Fibroblast of villous mesenchyme (primary cell): ENCODE data around the gene TNIK. TPM values are rescaled to one million over a fixed set of nuclear protein-coding genes. Genes with fewer than 3 reads are reported as not detected.
A peak's percentile ranks its signal among the peaks of the same experiment; 100 is the strongest.

Experiments
- DNase-seq: peaks from one replicate; pipeline ENCODE4 v3.0.0-alpha.2; 2010; ENCODE audit warnings: low read depth
- H3K4me3 ChIP-seq: 2 replicates; pipeline ENCODE4 v1.5.1; 2011; ENCODE audit warnings: low read depth, mild to moderate bottlenecking, low read length
- total RNA-seq: library from RNA; depleted of rRNA; stranded (reverse); fragments of >200 nt; gene quantifications from 2 replicates; pipeline ENCODE4 v1.2.3, GENCODE V29; 2012
- TF ChIP-seq, protein P1 (sequence below): IDR thresholded peaks from 2 replicates; pipeline ENCODE4 v1.5.1; 2012; ENCODE audit warnings: low read depth, mild to moderate bottlenecking, low read length; ENCODE audit not compliant: insufficient read depth

Gene TNIK
- total RNA-seq, 1 donor: 5.2 TPM

- TF ChIP-seq, protein P1, sequence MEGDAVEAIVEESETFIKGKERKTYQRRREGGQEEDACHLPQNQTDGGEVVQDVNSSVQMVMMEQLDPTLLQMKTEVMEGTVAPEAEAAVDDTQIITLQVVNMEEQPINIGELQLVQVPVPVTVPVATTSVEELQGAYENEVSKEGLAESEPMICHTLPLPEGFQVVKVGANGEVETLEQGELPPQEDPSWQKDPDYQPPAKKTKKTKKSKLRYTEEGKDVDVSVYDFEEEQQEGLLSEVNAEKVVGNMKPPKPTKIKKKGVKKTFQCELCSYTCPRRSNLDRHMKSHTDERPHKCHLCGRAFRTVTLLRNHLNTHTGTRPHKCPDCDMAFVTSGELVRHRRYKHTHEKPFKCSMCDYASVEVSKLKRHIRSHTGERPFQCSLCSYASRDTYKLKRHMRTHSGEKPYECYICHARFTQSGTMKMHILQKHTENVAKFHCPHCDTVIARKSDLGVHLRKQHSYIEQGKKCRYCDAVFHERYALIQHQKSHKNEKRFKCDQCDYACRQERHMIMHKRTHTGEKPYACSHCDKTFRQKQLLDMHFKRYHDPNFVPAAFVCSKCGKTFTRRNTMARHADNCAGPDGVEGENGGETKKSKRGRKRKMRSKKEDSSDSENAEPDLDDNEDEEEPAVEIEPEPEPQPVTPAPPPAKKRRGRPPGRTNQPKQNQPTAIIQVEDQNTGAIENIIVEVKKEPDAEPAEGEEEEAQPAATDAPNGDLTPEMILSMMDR: no peak
- no peak for DNase-seq
- no peak overlapping the region for H3K4me3 ChIP-seq
Measured at GRCh38 chr3:171058873-171059603, 401.2 kb downstream of the TNIK start.

- no peak overlapping the region for H3K4me3 ChIP-seq
- no peak for DNase-seq
- TF ChIP-seq, protein P1: no peak
Measured at GRCh38 chr3:171058058-171058457, 402.1 kb downstream of the TNIK start.

DNA sequence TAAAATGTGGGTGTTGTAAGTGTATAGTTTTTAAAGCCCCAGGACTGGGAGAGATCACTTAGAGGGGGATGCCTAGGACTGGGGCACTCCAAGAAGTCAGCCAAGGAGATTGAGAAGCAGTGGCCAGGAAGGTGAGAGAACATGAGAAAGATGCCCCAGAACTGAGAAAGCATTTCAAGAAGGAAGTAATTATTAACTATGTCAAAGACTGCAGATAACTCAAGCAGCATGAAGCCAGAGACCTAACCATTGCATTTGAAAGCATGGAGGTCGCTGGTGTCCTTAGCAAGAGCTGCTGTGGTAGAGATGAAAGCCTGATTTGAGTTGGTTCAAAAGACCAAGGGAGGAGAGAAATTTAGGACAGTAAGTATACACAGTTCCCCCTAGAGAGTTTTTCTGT, 403.1 kb downstream of the TNIK start:
- DNase-seq: no peak
- TF ChIP-seq, protein P1: no peak
- no peak overlapping the region for H3K4me3 ChIP-seq

DNA sequence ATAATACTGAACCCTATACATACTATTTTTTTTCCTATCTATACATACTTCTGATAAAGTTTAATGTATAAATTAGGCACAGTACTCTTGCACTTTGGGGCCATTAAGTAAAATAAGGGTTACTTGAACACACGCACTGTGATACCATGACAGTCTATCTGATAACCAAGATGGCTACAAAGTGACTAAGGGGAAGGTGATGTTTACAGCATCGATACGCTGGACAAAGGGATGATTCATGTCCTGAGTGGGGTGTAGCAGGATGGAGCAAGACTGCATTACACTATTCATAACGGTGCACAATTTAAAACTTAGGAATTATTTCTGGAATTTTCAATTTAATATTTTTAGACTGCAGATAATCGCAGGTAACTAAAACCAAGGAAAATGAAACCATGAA, 403.7 kb downstream of the TNIK start:
- TF ChIP-seq, protein P1: no peak
- peak; percentile 41 for DNase-seq
- no peak overlapping the region for H3K4me3 ChIP-seq

DNA sequence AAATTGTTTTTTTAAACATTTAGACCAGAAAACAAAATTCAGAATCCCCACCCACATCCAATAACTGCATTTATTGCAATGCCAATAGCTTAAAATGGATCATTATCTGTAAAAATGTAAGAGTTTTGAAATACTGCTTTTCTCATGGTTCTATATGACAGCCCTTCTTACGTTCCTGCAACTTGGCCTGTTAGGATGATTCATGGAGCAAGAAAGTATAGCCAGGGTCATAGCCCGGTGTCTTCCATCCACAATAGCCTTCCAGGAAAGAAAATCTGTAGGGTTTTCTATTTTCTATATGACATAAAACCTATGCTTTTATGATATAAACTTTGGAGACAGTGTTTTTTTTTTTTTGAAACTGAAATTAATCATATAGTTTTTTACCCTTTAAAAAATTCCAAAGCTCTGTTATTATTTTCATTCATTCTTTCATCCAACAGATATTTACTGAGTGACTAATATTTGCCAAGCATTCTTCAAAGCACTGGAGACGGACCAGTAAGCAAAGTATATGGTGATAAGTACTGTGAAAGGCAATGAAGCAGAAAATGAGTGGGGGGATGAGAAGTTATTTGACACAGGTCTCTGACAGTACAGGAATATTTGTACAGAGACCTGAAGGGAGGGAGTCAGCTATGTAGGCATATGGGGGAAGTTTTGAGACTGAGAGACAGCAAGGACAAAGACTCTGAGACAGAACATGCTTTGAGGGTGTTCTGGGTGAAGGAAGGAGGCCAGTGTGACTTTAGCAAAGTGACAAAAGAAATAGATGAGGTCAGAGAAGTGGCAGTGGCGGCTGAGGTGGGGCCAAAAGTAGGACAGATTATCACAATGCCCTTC, 404.6 kb downstream of the TNIK start:
- no peak overlapping the region for H3K4me3 ChIP-seq
- DNase-seq: peak; percentile 45
- TF ChIP-seq, protein P1: no peak

DNA sequence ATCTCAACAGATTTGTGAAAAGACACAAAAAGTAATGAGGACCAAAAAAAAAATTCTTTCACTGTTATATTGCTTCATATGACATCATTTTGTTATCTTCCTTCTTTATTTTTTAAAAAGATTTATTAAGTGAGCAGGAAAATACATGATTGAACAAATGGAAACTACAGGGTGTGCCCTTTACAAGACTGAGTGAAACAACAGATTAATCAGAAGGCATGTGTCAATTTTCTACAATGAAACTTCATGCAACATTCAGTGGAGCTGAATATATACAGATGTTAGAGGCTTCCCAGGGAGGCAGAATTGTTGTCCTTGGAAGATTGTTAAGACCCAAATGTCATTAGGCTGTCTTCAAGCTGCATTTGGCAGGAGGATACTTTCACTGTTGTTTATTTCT, 405.3 kb downstream of the TNIK start:
- no peak overlapping the region for H3K4me3 ChIP-seq
- TF ChIP-seq, protein P1: no peak
- no peak for DNase-seq
